Gastroesophageal sphincter (tissue), 4 donors: ENCODE results near the gene CFDP1. TPM values are rescaled to one million over a fixed set of nuclear protein-coding genes. Genes with fewer than 3 reads are reported as not detected.

ENCODE experiments used
- ATAC-seq: fragments of 150-250 bp; one replicate; pipeline ENCODE4 v1.9.1; 2016; ENCODE audit warnings: mild to moderate bottlenecking, moderate library complexity
- H3K27ac ChIP-seq, 4 donors: fragments of 200-600 bp; sonication (generic) in 3 of 4; 1 replicate in 3 of 4; 2 replicates in 1 of 4; pipeline ENCODE4 v1.5.1; 2016 to 2019
- H3K27me3 ChIP-seq: fragments of 200-600 bp; sonication (generic); one replicate; pipeline ENCODE4 v1.5.1; 2019
- H3K36me3 ChIP-seq, 2 donors: fragments of 200-600 bp; sonication (generic); one replicate each; pipeline ENCODE4 v1.5.1; 2019; ENCODE audit warnings: control low read depth in 1 of 2
- H3K4me1 ChIP-seq, 3 donors: fragments of 200-600 bp; sonication (generic); 1 replicate in 2 of 3; 2 replicates in 1 of 3; pipeline ENCODE4 v1.5.1; 2016 to 2019; ENCODE audit warnings: control low read depth in 2 of 3
- H3K4me3 ChIP-seq, 2 donors: fragments of 200-600 bp; sonication (generic); one replicate each; pipeline ENCODE4 v1.5.1; 2019; ENCODE audit warnings: mild to moderate bottlenecking in 1 of 2, moderate library complexity in 1 of 2
- H3K9me3 ChIP-seq, 3 donors: fragments of 200-600 bp; sonication (generic); one replicate each; pipeline ENCODE4 v1.5.1; 2017 to 2019; ENCODE audit warnings: control low read depth in 2 of 3
- EP300 ChIP-seq: sonication (generic); formaldehyde crosslinking; IDR thresholded peaks from one replicate; pipeline ENCODE4 v1.6.1; 2017; ENCODE audit warnings: antibody characterized with exemption, mild to moderate bottlenecking
- POLR2A ChIP-seq, 2 donors: fragments of 450-650 bp; IDR thresholded peaks; one replicate each; pipeline ENCODE4 v1.6.1; 2017; ENCODE audit warnings: antibody characterized with exemption in 2 of 2, mild to moderate bottlenecking in 2 of 2, moderate library complexity in 1 of 2
- POLR2AphosphoS5 ChIP-seq: sonication (generic); formaldehyde crosslinking; IDR thresholded peaks from one replicate; pipeline ENCODE4 v1.6.1; 2017; ENCODE audit warnings: antibody characterized with exemption
- WGBS, 2 donors: methylation state at CpG; one replicate each; pipeline ENCODE4 v1.1.5; 2018; ENCODE audit warnings: low coverage in 1 of 2; 5-methylcytosine and 5-hydroxymethylcytosine counted together
- total RNA-seq, 4 donors: library from RNA; depleted of rRNA; stranded (reverse); fragments of >200 nt; gene quantifications; one replicate each; pipeline ENCODE4 v1.1.0, GENCODE V29; 2016
- TF ChIP-seq, protein P1 (sequence below), 4 experiments: fragments of 200-600 bp in 2 of 4; fragments of 450-650 bp in 2 of 4; sonication (generic) in 1 of 4; IDR thresholded peaks; one replicate each; pipeline ENCODE4 v1.5.1; 2017 to 2019; ENCODE audit warnings: antibody characterized with exemption in 4 of 4, mild to moderate bottlenecking in 2 of 4, moderate library complexity in 2 of 4

Gene CFDP1
- total RNA-seq, 4 donors from 2014 or later = 45.1 to 70.0 (median 50.0) TPM

DNA sequence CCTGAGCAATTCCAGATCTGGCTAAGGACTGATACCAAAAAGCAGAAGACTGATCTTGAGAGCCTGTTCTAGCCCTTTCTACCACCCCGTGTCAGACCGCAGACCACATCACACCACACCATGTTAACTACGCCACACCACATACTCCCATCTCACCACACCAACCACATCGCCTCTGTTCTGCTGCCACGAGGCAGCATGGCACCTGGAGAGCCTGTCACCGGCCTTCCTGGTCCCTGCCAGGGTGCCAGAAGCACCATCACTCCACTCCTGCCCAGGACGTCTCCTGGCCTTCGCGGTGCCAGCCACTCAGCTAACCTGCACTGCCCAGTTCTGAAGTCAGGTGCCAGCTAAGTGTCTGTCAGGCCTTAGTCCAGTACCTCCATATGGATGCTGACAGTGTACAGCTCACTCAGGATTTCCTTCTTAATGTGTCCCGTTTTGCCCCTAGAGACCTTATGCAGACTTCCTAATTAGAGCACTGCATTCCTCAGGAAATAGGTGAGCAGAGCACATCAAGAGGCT, 144.6 kb downstream of the CFDP1 start:
- peaks cover 0 to 54% of the 10 kb centered on the region in 2 donors for H3K36me3 ChIP-seq
- H3K27ac ChIP-seq = peak overlapping the region in 2 of 4 donors; percentile 12 to 40
- 77% methylated on average over 3 to 4 of the region's 10 CpGs for WGBS, 2 donors
- H3K27me3 ChIP-seq = no peaks in the 10 kb centered on the region
- peak; percentile 35 for ATAC-seq
- peaks cover 0 to 18% (median 0%) of the 10 kb centered on the region in 3 donors for H3K4me1 ChIP-seq
- TF ChIP-seq EP300 = no peak
- TF ChIP-seq POLR2A (IDR thresholded peaks at IDR 0.05) = no peak
- TF ChIP-seq POLR2AphosphoS5 = no peak
- H3K9me3 ChIP-seq = no peaks in the 10 kb centered on the region
- H3K4me3 ChIP-seq = no peak overlapping the region

DNA sequence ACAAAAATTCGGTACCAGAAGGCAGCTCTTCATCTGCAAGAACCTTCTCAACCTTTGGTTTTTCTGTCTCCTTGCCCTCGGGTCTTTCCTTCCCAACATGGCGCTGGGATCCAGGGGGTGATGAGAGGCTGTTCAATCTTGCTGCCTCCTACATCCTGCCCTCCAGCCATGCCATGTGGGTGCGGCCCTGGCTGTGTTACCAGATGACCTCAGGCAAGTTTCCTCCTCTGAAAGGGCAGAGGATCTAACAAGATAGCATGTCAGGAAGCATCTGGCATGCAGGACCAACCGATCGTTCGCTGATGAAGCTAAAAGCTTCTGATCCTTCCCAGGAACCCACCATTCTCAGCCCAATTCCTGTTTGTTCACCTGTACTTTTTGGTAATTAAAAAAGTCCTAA, 145.1 kb downstream of the CFDP1 start:
- no peak for ATAC-seq

DNA sequence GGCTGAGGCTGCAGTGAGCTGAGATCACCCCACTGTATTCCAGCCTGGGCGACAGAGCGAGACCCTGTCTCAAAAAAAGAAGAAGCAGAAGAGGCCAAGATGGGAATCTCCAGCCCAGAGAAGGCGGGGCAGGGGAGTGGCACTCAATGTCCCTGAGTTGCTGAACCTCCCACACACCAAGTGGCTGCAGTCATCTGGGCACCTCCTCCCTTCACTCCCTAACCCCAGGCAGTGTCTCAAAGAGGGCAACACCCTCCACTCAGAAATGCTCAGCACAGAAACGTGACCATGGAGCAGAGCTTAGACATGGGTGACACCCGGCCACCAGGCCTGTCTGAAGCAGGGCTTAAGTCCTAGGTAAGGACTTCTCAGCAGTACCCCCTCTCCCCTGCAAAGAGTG, 145.6 kb downstream of the CFDP1 start:
- no peak overlapping the region for H3K4me3 ChIP-seq
- H3K4me1 ChIP-seq = peaks cover 0 to 9% (median 0%) of the 10 kb centered on the region in 3 donors
- WGBS, 2 donors = 100% methylated on average over 2 of the region's 5 CpGs; no CpG with 5 or more reads in 1 of the 2 donors
- peaks cover 0 to 48% of the 10 kb centered on the region in 2 donors for H3K36me3 ChIP-seq
- peak overlapping the region in 1 of 4 donors; percentile 12 for H3K27ac ChIP-seq
- TF ChIP-seq POLR2A (IDR thresholded peaks at IDR 0.05) (no peak), EP300 (no peak)
- TF ChIP-seq, protein P1, sequence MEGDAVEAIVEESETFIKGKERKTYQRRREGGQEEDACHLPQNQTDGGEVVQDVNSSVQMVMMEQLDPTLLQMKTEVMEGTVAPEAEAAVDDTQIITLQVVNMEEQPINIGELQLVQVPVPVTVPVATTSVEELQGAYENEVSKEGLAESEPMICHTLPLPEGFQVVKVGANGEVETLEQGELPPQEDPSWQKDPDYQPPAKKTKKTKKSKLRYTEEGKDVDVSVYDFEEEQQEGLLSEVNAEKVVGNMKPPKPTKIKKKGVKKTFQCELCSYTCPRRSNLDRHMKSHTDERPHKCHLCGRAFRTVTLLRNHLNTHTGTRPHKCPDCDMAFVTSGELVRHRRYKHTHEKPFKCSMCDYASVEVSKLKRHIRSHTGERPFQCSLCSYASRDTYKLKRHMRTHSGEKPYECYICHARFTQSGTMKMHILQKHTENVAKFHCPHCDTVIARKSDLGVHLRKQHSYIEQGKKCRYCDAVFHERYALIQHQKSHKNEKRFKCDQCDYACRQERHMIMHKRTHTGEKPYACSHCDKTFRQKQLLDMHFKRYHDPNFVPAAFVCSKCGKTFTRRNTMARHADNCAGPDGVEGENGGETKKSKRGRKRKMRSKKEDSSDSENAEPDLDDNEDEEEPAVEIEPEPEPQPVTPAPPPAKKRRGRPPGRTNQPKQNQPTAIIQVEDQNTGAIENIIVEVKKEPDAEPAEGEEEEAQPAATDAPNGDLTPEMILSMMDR (IDR thresholded peaks at IDR 0.05) = no peak
- no peaks in the 10 kb centered on the region for H3K9me3 ChIP-seq
- no peak for ATAC-seq
- no peaks in the 10 kb centered on the region for H3K27me3 ChIP-seq

More for the DNA sequence above, 145.1 kb downstream of the CFDP1 start:
- no peak overlapping the region for H3K4me3 ChIP-seq
- no peak for TF ChIP-seq POLR2A (IDR thresholded peaks at IDR 0.05)
- TF ChIP-seq, protein P1 (IDR thresholded peaks at IDR 0.05) = no peak
- no peak for TF ChIP-seq EP300
- no peak for TF ChIP-seq POLR2AphosphoS5
- H3K27me3 ChIP-seq = no peaks in the 10 kb centered on the region
- H3K36me3 ChIP-seq = peaks cover 0 to 49% of the 10 kb centered on the region in 2 donors
- no peaks in the 10 kb centered on the region for H3K9me3 ChIP-seq
- H3K4me1 ChIP-seq = peaks cover 0 to 14% (median 0%) of the 10 kb centered on the region in 3 donors
- 63% methylated on average over 2 of the region's 7 CpGs; no CpG with 5 or more reads in 1 of the 2 donors for WGBS, 2 donors
- peak overlapping the region in 2 of 4 donors; percentile 12 to 40 for H3K27ac ChIP-seq

DNA sequence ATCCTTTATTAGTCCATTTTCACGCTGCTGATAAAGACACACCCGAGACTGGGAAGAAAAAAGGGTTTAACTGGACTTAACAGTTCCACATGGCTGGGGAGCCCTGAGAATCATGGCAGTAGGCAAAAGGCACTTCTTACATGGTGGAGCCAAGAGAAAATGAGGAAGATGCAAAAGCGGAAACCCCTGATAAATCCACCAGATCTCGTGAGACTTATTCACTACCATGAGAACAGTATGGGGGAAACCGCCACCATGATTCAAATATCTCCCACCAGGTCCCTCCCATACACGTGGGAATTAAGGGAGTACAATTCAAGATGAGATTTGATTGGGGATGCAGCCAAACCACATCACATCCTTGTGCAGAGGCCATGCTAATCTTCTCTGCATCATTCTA, 146.9 kb downstream of the CFDP1 start:
- TF ChIP-seq, protein P1 (IDR thresholded peaks at IDR 0.05) = no peak
- TF ChIP-seq EP300 (no peak), POLR2AphosphoS5 (no peak), POLR2A (IDR thresholded peaks at IDR 0.05) (no peak)
- Histone ChIP-seq H3K4me3 (no peak overlapping the region), H3K9me3 (no peaks in the 10 kb centered on the region), H3K4me1 (peaks cover 0 to 9% (median 0%) of the 10 kb centered on the region in 3 donors), H3K36me3 (peaks cover 0 to 37% of the 10 kb centered on the region in 2 donors), H3K27me3 (no peaks in the 10 kb centered on the region), H3K27ac (no peak overlapping the region)
- WGBS, 2 donors = 75 to 88% methylated on average over 4 to 5 of the region's 6 CpGs
- ATAC-seq = no peak

DNA sequence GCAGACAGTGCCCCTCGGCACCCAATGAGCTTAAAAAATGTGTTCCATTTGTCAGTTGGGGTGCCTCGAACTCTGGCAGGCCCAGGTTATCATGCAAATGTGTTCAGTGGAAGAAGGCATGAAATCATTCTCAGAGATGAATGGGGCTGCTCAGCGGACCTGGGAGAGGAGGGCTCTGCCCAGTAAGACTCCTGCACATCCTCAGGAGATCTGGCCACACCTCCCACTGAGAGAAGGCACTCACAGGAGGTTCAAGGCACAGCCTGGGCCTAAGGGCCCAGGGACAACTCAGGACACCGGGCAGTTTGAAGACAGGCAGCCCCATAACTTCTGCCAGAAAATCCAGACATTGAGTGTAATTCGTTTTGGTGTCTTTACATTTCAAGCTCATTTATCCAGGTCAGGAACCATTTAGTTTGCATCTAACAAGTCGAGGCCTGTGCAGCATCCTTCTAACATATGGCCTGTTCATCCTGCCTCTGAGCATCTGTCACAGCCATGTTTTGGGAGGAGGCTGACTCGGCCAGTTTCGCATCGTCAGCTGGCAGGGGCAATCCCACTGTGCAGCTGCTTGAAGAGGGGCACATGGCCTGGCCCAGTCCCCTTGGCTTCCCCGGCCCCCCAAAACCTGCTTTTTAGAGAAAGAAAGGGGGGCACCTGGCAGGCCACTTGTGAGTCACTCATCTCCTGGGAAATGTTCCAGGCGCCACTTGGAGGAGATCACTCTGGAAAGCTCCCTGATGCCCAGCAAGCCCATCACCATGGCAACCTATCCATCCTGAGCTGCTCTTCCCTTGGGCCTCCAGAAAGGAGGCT, 150.6 kb downstream of the CFDP1 start:
- 83 to 93% methylated on average over 1 to 3 of the region's 11 CpGs for WGBS, 2 donors
- peaks cover 0 to 12% of the 10 kb centered on the region in 2 donors for H3K36me3 ChIP-seq
- H3K27ac ChIP-seq = no peak overlapping the region
- no peak overlapping the region for H3K4me3 ChIP-seq
- H3K27me3 ChIP-seq = no peaks in the 10 kb centered on the region
- H3K4me1 ChIP-seq = no peaks in the 10 kb centered on the region
- no peaks in the 10 kb centered on the region for H3K9me3 ChIP-seq
- no peak for ATAC-seq
- TF ChIP-seq EP300 (no peak), POLR2AphosphoS5 (no peak), POLR2A (IDR thresholded peaks at IDR 0.05) (no peak)
- TF ChIP-seq, protein P1 (IDR thresholded peaks at IDR 0.05) = no peak
